ENCODE data around the gene DNAJC4. TPM values are rescaled to one million over a fixed set of nuclear protein-coding genes. Genes with fewer than 3 reads are reported as not detected.
A peak's percentile ranks its signal among the peaks of the same experiment; 100 is the strongest.

The DNAJC4 gene
- total and polyA plus RNA-seq, 9 of the 15 experiments (the other 6 are each of a cell fraction or from before 2014, with no cell fraction given) = 4.0 to 32.6 (median 19.9) TPM

DNA sequence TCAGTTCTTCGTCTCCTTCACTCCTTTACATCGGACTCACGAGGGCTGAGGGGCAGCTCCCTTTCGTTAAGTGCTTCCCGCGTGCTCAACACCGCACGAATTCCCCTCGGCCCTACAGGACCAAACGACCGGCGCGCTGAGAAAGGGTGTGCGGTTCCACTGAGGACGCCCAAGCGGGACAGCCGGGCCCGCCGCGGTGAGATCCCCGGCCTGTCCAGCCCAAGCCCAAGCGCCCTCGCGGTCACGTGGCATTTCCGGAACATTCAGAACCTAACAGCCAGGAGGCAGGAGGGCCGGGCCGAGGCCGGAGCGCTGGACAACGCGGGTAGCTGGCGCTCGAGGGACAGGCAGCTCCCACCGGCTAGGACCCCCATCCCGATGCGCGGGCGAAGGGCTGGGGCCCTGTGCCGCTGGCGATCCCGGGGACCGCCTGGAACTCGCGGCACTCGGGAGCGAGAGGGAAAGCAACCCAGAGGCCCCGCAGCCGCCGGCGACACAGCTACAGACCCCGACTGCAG is 45.1 kb upstream of the DNAJC4 start (continued):
- no peak for TF ChIP-seq ZNF699 (CRISPR knock-in tag; IDR thresholded peaks at IDR 0.05; ENCODE audit: insufficient replicate concordance)
- no peak for TF ChIP-seq RBM39 (optimal IDR thresholded peaks at IDR 0.05; ENCODE audit: low read depth, low read length)
- no peak for TF ChIP-seq GATAD2B (IDR thresholded peaks at IDR 0.05; ENCODE audit: borderline replicate concordance)
- TF ChIP-seq, protein P1, sequence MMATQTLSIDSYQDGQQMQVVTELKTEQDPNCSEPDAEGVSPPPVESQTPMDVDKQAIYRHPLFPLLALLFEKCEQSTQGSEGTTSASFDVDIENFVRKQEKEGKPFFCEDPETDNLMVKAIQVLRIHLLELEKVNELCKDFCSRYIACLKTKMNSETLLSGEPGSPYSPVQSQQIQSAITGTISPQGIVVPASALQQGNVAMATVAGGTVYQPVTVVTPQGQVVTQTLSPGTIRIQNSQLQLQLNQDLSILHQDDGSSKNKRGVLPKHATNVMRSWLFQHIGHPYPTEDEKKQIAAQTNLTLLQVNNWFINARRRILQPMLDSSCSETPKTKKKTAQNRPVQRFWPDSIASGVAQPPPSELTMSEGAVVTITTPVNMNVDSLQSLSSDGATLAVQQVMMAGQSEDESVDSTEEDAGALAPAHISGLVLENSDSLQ (IDR thresholded peaks at IDR 0.05) = no peak
- no peak for TF ChIP-seq HDGF (IDR thresholded peaks at IDR 0.05)
- TF ChIP-seq ZNF449 (CRISPR knock-in tag; IDR thresholded peaks at IDR 0.05) = no peak
- TF ChIP-seq GABPB1 (CRISPR knock-in tag; IDR thresholded peaks at IDR 0.05) = peak; percentile 78
- TF ChIP-seq RCOR1 (IDR thresholded peaks at IDR 0.05; ENCODE audit: borderline replicate concordance in 1 of 2, low read depth in 2 of 2, low read length in 2 of 2) = no peak; a peak in 1 of 4 replicates
- TF ChIP-seq GMEB1 (CRISPR knock-in tag; IDR thresholded peaks at IDR 0.05) = no peak
- 0 out of 2 replicates have a peak, but pooled peaks have one; percentile 1 for TF ChIP-seq SREBF1 (IDR thresholded peaks at IDR 0.05; ENCODE audit: borderline replicate concordance, low read depth, low read length)
- TF ChIP-seq, protein P2, sequence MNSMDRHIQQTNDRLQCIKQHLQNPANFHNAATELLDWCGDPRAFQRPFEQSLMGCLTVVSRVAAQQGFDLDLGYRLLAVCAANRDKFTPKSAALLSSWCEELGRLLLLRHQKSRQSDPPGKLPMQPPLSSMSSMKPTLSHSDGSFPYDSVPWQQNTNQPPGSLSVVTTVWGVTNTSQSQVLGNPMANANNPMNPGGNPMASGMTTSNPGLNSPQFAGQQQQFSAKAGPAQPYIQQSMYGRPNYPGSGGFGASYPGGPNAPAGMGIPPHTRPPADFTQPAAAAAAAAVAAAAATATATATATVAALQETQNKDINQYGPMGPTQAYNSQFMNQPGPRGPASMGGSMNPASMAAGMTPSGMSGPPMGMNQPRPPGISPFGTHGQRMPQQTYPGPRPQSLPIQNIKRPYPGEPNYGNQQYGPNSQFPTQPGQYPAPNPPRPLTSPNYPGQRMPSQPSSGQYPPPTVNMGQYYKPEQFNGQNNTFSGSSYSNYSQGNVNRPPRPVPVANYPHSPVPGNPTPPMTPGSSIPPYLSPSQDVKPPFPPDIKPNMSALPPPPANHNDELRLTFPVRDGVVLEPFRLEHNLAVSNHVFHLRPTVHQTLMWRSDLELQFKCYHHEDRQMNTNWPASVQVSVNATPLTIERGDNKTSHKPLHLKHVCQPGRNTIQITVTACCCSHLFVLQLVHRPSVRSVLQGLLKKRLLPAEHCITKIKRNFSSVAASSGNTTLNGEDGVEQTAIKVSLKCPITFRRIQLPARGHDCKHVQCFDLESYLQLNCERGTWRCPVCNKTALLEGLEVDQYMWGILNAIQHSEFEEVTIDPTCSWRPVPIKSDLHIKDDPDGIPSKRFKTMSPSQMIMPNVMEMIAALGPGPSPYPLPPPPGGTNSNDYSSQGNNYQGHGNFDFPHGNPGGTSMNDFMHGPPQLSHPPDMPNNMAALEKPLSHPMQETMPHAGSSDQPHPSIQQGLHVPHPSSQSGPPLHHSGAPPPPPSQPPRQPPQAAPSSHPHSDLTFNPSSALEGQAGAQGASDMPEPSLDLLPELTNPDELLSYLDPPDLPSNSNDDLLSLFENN (IDR thresholded peaks at IDR 0.05; ENCODE audit: low read depth in 2 of 2, low read length in 2 of 2) = peak in 1 of 2 experiments; percentile 57; a peak in 2 of 4 replicates
- TF ChIP-seq YY1 (IDR thresholded peaks at IDR 0.05; ENCODE audit: borderline replicate concordance in 1 of 3, control insufficient read depth in 1 of 3, extremely low read depth in 1 of 3, insufficient read depth in 3 of 3, insufficient read length in 1 of 3, insufficient replicate concordance in 2 of 3, low read depth in 1 of 3, low read length in 2 of 3) = peak in 1 of 3 experiments; percentile 72
- TF ChIP-seq ZNF324 (CRISPR knock-in tag; IDR thresholded peaks at IDR 0.05) = no peak
- TF ChIP-seq SMARCE1 (IDR thresholded peaks at IDR 0.05) = peak; percentile 38; the same call in 1 of the 2 replicates
- TF ChIP-seq KDM5B (IDR thresholded peaks at IDR 0.05; ENCODE audit: insufficient replicate concordance, low read depth, low read length) = peak; percentile 81
